HG03045 (cell line): ENCODE measurements around the gene PHF20.
"Not testable (repeated sequence)": the region's sequence is repeated elsewhere in the genome, so short reads cannot be mapped to it uniquely, and the experiment has no call there.

Experiments
- ATAC-seq: cut with Tn5 transposase; IDR thresholded peaks from one replicate; pipeline ENCODE4 v1.9.1; 2021; ENCODE audit warnings: mild to moderate bottlenecking, moderate library complexity; ENCODE audit not compliant: unreplicated experiment

Gene PHF20

GRCh38 chr20:35831971-35832370 is 60.2 kb downstream of the PHF20 start:
- no peak for ATAC-seq

GRCh38 chr20:35833241-35833640 is 61.4 kb downstream of the PHF20 start:
- no peak for ATAC-seq

GRCh38 chr20:35837577-35838195 is 65.9 kb downstream of the PHF20 start:
- no peak for ATAC-seq

GRCh38 chr20:35838205-35838604 is 66.4 kb downstream of the PHF20 start:
- no peak for ATAC-seq

- no peak for ATAC-seq
Observed at GRCh38 chr20:35839904-35840303, 68.1 kb downstream of the PHF20 start.

GRCh38 chr20:35840421-35840820 is 68.6 kb downstream of the PHF20 start:
- ATAC-seq = no peak

- no peak for ATAC-seq
Observed at GRCh38 chr20:35842361-35842760, 70.5 kb downstream of the PHF20 start.

- not testable (repeated sequence) for ATAC-seq
Observed at GRCh38 chr20:35843894-35844293, 72.1 kb downstream of the PHF20 start.

- ATAC-seq = no peak
Observed at GRCh38 chr20:35845561-35845960, 73.7 kb downstream of the PHF20 start.

GRCh38 chr20:35849706-35850105 is 77.9 kb downstream of the PHF20 start:
- ATAC-seq = no peak

GRCh38 chr20:35851659-35852058 is 79.8 kb downstream of the PHF20 start:
- not testable (repeated sequence) for ATAC-seq

- ATAC-seq = no peak
Observed at GRCh38 chr20:35854713-35855348, 83.0 kb downstream of the PHF20 start.

GRCh38 chr20:35855641-35856040 is 83.8 kb downstream of the PHF20 start:
- not testable (repeated sequence) for ATAC-seq

GRCh38 chr20:35856866-35857265 is 85.1 kb downstream of the PHF20 start:
- ATAC-seq = no peak

GRCh38 chr20:35866418-35867202 is 94.8 kb downstream of the PHF20 start:
- no peak for ATAC-seq

GRCh38 chr20:35870541-35871258 is 98.9 kb downstream of the PHF20 start:
- no peak for ATAC-seq

- no peak for ATAC-seq
Observed at GRCh38 chr20:35871259-35871771, 99.5 kb downstream of the PHF20 start.

GRCh38 chr20:35876033-35876320 is 104.2 kb downstream of the PHF20 start:
- ATAC-seq = no peak

- ATAC-seq = no peak
Observed at GRCh38 chr20:35877611-35878010, 105.8 kb downstream of the PHF20 start.

GRCh38 chr20:35878113-35878625 is 106.4 kb downstream of the PHF20 start:
- ATAC-seq = no peak

- no peak for ATAC-seq
Observed at GRCh38 chr20:35881676-35882075, 109.9 kb downstream of the PHF20 start.
